Measurements from ENCODE around the gene UBN1.

Gene UBN1, protein sequence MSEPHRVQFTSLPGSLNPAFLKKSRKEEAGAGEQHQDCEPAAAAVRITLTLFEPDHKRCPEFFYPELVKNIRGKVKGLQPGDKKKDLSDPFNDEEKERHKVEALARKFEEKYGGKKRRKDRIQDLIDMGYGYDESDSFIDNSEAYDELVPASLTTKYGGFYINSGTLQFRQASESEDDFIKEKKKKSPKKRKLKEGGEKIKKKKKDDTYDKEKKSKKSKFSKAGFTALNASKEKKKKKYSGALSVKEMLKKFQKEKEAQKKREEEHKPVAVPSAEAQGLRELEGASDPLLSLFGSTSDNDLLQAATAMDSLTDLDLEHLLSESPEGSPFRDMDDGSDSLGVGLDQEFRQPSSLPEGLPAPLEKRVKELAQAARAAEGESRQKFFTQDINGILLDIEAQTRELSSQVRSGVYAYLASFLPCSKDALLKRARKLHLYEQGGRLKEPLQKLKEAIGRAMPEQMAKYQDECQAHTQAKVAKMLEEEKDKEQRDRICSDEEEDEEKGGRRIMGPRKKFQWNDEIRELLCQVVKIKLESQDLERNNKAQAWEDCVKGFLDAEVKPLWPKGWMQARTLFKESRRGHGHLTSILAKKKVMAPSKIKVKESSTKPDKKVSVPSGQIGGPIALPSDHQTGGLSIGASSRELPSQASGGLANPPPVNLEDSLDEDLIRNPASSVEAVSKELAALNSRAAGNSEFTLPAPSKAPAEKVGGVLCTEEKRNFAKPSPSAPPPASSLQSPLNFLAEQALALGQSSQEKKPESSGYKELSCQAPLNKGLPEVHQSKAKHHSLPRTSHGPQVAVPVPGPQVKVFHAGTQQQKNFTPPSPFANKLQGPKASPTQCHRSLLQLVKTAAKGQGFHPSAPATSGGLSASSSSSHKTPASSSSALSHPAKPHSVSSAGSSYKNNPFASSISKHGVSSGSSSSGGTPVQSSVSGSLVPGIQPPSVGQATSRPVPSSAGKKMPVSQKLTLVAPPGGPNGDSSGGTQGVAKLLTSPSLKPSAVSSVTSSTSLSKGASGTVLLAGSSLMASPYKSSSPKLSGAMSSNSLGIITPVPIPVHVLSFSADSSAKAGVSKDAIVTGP (N-terminal part only)

DNA sequence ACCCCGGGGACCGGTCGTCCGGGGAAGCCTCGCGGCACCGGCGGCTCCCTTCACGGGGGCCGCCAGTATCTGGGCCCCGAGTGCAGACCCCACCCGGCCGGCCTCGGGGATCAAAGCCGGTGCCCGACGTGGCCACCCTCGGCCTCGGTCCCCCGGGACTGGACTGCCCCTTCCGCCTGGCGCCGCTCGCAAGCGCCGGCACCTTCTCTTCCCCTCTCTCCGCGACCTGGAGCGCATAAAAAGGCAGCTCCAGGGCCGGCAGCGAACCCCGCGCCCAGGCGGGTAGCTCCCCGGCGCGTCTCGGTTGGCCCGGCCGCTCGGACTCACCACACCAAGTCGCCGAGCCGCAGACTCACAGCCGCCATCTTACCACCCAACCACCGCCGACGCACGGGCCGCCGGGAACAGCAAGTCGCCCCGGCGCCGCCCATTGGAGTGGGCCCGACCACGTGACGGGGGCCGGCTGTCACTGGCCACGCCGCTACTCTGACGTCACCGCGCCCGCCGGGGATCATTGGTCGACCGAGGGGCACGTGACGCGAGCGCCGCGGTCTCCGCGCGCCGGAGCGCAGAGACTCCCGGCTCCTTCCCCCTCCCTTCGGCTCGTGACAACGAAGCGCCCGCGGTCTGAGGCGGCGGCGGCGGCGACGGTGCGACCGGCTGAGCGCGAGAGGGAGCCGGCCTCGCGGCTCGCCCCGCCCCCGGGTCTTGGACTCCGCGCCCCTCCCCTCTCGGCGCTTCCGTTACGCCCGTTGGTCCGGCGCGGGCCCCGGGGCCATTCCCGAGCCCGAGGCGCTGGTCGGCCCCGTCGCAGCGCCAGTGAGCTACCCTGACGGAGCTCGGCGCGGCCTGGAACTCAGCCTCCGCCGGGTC lies at the start of gene UBN1, which contains the start of gene GLYR1:
TSS of gene UBN1 (plus strand) at position 581 of the 873 bp plus-strand sequence. CDS start 5,437 bp downstream, outside the sequence.
TSS of gene GLYR1 (minus strand) at position 388 of the 873 bp plus-strand sequence. CDS start at position 365, 23 bp downstream.
- DNase-seq, result peak; percentile 87

DNA sequence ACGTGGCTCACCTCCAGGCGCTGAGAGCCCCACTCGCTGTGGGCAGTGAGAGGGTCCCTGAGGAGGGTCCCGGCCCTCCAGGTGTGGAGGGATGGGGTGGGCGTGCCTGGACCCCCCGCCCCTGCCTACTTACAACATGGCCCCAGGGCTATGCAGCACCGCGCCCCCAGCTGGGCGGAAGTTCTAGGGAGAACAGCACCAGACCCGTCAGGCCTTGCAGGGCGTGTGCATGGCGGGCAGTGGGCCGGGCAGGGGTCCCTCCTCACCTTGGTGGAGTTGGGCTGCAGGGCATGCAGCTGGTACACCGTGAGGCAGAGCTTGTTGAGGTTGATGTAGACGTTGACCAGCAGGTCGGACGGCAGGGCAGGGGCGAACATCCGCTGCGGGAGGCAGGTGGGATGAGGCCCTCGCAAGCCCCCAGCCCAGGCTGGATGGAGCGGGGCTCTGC lies 49.5 kb upstream of the UBN1 start:
- no peak for DNase-seq

DNA sequence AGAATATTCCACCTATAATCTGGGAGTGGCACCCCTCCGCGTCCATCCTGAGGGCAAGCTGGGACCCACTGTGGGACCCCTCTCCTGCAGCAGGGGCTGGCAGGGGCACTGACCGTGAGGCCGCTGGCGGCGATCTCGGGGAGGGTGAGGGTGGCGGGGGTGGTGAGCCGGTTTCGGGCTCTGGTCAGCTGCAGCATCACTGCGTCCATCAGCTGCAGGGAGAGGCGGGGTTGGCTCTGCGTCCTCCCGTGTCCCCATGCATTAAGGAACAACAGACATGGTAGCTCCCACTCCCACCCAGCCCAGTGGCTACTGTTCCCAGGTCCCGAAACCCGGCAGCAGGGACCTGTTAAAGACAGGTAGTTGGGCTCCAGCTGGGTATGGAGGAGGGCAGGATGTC lies 48.8 kb upstream of the UBN1 start:
- no peak for DNase-seq

DNA sequence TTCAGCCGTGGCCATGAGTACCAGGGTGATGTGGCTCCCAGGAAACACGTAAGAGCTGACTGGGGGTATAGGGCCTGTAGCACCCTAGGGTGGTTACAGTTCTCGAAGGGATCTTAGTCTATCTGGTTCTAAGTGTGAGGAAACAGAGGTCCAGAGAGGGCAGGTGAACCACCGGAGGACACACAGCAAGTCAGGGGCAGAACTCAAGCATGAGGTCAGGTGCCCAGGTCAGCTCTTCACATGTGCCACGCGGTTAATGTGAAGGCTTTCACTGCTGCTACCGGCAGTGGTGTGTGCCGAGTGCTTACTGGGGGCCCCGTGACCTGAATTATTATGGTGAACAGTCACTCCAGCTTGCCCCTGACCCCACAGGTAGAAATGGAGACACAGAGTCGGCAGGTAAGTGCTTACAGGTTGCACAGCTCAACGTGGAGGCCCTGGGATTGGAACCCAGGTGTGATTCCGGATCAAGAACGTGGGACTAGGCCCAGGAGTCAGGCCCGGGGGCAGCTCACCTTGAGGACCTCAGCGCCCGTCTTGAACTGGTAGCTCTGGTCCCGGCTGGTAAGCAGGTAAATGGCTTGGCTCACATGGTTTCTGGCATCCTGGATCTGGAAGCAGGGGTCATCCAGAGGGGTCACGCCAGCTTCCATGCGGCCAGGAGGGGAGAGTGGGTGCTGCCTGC lies 48.0 kb upstream of the UBN1 start:
- no peak for DNase-seq

DNA sequence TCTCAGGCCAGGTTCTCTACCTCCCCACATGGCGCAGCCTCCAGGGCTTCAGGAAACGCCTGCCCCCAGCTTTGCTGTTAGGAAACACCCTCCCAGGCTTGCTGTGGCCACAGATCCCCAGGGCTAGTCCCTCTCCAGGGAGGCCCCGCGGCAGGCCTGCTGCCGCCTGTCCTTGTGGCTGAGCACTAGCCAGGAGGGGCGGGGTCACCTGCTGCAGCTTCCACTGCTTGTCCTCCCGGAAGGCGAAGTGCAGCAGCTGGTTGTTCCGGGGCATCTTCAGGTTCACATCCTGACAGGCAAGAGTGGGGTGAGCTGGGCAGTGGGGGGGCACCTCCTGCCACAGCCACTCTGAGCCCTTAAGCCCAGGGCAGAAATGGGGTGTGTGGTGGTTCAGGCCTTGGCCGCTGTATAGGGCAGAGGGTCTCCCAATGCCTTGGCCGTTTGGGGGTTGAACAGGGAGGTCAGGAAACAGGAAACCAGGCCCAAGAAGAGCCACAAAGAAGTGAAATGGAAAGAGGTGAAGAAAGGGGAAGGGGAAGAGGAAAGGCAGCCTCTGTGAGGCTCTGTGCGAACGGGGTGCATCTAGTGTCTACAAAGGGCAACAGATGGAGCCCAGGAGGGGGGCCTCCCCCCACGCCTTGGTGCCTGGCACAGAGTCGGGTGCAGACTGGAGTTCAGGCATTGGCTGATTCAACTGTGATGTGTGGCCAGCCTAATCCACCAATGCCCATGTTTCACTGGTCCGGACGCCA lies 46.8 kb upstream of the UBN1 start:
- no peak for DNase-seq

DNA sequence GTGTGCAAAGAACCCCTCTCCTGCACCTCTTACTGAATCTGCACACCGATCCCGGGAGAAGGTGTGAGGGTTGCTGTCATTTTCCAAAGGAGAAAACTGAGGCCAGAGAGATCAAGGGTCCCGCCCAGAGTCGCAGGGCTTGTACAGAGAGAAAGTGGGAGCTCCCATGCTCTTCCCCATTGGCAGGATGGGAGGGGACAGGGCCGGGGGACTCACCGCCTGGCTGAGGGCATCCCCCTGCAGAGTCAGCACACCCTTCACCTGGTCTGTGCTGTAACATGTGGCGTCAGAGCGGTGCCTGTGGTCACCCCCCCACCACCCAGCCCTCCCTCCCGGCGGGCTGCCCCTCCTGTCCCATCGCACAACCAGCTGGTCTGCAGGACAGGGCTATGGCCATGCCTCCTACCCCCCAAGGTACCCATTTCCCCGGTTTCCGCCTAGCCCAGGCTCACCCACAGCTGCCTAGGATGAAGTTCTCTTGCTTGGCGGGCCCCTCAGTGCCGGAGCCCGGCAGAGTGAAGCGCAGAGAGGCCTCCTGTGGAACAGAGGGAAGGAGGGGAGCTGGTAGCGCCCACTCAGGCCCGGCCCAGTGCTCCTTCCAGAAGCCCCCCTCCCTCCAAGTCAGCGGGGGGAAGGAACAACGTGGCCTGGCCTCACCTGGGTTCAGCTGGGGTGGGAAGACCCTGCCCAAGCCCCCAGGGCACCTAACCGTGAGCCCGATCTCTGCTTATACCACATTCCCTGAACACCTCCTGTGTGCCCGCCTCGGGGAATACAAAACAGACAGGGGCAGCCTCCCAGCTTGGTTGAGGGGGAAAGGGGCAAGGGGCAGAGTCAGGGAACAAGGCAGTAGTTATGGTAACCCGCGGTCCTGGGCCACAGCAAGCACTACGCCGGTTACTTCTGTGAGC lies 46.0 kb upstream of the UBN1 start:
- no peak for DNase-seq

DNA sequence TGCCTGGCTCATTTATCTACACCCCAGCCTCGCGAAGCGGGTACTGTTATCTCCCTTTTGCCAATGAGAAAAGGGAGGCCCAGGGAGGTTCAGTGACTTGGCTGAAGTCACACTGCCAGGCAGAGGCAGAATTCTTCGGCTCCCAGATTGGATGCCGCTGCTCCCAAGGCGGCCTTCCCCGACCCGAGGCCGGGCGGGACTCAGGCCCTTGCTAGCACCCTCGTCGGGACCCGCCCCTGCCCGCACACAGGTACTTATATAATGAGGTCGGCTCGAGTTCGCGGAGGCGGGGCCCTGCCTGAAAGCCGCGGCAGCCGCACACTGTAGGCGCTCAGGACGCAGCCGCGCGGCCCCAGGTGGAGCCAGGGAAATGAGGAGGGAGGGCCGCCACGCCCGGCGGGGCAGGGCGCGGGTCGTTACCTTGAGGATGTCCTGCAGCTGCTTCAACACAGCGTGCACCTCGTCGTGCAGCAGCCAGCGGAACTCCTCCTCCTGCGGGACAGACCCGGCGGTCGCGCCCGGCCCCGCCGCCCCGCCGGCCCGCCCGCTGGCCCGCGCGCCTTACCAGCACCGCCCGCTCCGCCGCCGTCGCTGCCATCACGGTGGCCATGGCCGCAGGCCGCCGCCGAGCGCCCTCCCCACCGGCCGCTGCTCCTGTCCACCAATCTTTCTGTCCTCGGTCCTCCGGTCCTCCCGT lies 45.2 kb upstream of the UBN1 start, which contains the start of gene ROGDI:
TSS of gene ROGDI (minus strand) at position 672 of the 697 bp plus-strand sequence. CDS start at position 610, 62 bp downstream.
- DNase-seq, result peak; percentile 57

DNA sequence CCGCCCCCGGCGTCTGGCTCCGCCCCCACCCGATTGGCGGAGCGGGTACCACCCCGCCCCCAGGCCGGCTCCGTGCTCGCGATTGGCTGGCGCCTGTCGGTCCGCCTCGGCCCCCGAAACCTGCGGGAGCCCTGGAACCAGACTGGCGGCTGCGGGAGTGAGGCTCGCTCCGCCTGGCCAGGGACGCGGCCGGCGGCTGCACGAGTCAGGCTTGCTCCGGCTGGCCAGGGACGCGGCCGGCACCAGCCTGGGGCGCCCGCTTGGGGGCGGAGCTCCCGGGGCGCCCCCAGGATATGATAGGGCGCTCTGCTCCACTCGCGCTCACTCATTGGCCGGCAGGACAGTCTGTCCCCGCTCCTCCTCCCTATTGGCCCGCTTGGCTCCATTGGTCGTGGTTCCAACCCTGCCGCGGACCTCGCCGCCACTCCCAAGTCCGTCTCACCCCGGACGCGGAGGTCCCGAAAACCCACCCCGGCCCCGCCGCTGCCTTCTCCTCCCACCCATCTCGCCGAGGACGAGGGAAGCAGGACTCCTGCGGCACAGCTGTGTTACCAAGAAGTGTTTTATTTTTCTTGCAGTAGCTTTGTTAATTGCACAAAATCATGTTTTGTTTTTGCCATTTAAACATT lies 44.5 kb upstream of the UBN1 start:
- peak; percentile 88 for DNase-seq

DNA sequence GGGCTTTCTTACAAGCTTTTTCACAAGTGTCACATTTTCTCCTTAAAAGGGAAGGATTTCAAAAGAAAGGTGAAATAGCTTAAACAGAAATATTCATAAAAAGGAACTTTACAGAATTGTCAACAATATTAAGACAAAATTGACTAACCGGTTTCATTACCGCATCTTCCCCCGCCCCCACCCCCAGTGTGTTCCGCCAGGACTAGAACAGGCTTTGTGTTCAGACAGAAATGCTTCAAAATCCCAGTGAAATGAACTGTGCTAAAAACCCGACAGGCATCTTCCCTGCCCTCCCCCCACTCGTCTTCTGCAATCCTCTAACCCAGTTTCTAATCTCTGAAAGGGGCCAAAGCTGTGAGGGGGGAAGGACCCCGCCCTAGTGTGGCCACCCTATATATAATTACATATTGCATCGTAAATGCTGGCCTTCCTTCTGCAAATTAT lies 43.9 kb upstream of the UBN1 start:
- no peak for DNase-seq

DNA sequence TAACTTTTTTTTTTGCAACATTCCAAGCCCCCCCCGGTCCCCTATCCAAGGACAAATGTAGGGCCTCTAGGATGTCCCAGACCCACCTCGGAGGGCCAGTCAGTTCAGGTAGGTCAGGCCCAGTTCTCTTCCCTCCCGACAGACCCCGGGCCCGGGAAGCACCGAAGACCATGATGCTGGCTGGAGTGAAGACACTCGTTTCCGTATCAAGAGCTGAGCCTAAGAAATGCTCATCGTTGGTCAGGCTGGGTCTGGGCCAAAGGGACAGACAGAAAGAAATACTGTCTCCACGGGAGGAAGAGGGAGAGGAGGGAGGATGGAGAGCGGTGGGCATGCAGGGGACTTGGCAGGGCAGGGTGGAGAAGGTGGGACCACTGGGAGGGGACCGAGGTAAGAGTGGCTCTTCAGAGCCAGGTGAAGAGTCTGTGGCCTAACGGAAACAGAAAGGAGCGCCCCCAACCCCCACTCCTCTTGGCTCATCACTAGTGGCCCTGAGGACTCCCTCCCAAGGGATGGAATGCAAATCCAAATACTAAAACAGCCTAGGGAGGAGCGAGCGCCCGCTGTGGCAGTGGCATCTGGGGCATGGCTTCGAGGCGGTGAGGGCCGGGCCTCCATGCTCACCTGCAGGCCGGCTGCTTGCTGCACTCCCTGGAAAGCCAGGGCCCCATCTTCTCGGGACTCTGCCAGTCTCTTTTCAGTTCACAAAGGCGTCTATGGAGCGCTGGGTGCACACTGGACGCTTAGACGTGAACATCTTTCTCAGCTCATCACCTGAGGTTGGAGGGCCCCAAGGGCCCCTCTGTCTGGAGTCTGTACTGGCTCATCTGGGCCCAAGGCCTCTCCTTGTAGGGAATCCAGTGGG lies 43.2 kb upstream of the UBN1 start:
- DNase-seq, result no peak

DNA sequence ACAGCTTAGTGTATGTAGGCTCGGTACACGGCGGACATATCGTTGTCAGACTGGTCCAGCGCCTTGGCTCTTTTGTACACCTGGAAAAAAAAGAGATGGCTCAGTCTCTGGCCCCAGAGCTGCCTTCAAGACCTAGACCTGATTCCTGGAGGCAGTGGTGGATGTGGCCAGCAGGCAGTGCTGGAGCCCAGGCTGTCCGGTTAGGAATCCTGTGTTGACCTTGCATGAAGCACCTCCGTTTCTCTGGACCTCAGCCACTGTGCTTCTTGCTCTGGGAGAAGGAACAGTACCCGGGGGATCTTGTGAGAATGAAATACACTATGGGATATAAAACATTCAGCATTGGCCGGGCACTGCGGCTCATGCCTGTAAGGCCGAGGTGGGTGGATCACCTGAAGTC lies 42.0 kb upstream of the UBN1 start:
- no peak for DNase-seq

DNA sequence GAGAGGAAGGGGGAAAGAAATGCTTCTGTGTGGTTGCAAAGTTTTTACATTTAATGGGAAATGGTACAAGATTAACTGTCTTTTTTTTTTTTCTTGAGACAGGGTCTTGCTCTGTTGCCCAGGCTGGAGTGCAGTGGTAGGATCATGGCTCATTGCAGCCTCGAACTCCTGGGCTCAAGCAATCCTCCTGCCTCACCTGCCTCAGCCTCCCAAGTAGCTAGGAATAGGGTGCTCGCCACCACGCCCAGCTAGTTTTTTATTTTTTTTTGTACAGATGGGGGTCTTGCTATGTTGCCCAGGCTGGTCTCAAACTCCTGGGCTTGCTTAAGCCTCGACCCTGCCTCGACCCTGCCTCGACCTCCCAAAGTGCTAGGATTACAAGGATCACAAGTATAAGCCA lies 41.0 kb upstream of the UBN1 start:
- DNase-seq, result no peak

DNA sequence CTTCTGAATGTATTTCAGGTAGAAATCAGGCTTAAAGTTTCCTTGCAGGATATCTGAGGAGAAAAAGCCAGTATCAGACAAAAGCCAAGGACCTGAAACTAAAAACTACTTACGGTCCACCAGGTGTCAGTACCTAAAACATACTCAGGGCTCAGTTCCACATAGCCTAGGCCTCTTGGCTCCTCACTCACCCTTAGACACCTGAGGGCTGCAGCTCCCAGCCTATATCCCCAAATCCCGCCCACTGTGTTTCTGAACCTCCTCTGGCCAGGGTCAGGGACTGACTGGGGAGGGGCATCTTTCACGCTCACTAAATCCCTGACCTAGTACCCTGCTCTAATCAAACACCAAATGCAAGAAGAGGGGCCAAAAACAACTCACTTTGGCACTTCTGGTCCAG lies 36.0 kb upstream of the UBN1 start:
- DNase-seq, result no peak

DNA sequence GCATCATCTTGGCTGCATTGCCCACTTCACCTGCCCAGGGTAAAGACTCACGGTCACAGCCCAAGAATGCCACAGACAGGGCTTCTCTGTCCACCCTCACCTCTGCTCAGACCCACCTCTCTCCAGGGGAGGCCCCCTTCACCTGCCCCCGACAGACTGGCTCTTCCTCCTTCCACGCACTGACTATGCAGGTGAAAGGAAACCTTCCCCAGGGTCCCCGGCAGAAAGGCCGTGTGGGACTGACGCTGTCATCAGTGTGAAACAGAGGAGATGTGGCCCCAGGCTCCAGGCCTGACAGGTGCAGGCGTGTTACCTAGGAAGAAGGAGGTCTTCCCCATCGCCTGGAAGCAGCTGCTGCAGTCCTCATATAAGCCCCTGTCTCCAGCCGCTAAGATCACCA lies 35.5 kb upstream of the UBN1 start:
- DNase-seq, result no peak

DNA sequence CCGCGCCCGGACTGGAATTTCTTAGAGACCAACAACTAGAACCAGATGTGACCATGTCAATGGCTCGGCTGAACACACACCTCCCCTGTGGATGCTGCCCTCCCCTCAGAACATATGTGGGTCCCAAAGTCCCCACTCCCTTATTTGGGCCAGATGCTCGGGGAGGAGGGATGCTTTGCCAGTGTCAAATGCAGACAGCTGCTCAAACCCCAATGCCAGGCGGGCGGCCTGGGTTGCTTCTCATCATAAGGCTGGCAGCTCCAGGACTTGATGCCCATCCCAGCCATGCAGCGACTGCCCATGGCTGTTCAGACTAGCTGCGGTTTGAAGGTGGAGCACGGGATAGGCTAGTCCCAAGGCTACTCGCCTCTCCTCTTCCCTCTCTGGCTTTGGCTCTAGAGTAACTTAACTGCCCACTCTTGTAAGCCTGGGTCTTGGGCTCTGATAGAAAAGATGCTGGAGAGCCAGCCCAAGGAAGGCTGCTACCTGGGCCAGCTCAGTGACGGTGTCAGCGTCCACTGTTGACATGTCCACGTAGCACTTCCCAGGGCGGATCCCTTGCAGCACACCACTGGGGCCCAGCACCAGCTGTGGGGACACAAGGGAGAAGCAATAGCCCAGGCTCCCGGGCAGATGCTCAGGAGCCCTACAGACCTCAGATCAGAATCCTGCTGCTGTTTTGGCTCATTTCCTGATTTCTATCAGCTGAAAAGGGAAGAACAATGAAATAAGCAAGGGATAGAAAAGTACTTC lies 33.9 kb upstream of the UBN1 start:
- DNase-seq, result no peak

DNA sequence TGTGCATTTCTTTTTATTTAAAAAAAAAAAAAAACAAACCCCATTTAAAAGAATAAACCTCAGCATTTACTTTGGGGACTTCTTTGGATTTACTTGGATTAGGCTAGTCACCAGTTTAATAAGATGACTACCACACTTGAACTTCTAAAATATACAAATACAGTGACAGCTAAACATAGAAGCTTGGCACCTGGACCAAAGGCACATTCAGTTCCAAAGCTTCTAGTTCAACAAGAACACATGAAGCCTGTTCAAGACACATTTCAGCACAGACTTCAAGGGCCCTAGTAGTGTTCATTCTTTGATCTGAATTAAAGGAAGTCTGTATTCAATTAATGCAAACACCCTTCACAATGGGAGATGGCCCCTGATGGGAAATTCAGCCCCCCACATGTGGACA lies 33.2 kb upstream of the UBN1 start:
- DNase-seq, result no peak
